ENCODE data around the gene HECTD2. TPM values are rescaled to one million over a fixed set of nuclear protein-coding genes. Genes with fewer than 3 reads are reported as not detected.

The HECTD2 gene
- total and polyA plus RNA-seq, 3 donors from 2014 or later: 9.0 to 22.3 (median 20.3) TPM

GRCh38 chr10:91550021-91550420 is 139.9 kb downstream of the HECTD2 start:
- Histone ChIP-seq H3K4me3 (no peak overlapping the region), H3K36me3 (ENCODE audit: low read depth, missing control alignments) (no peaks in the 10 kb centered on the region), H3K27me3 (no peaks in the 10 kb centered on the region), H3K9me3 (no peaks in the 10 kb centered on the region), H3K27ac (no peak overlapping the region), H3K4me1 (no peaks in the 10 kb centered on the region)
- 80 to 95% methylated on average over 4 of the region's 4 CpGs for WGBS, 2 donors
- DNase-seq: no peak
- TF ChIP-seq POLR2A (IDR thresholded peaks at IDR 0.05) (no peak), CTCF (IDR thresholded peaks at IDR 0.05) (no peak)
- intact Hi-C loops (cut with DNase I; ENCODE audit: low total_unique reads): loop anchor here (5.0 kb wide), 1 partner anchor 87 kb away; no protein-coding TSS in a partner anchor

GRCh38 chr10:91551856-91552255 is 141.7 kb downstream of the HECTD2 start:
- Histone ChIP-seq H3K4me1 (no peaks in the 10 kb centered on the region), H3K9me3 (no peaks in the 10 kb centered on the region), H3K4me3 (no peak overlapping the region), H3K36me3 (ENCODE audit: low read depth, missing control alignments) (no peaks in the 10 kb centered on the region), H3K27me3 (no peaks in the 10 kb centered on the region), H3K27ac (peak overlapping the region in 1 of 2 donors; percentile 33)
- 40 to 59% methylated on average over 8 of the region's 8 CpGs for WGBS, 2 donors
- intact Hi-C loops (cut with DNase I; ENCODE audit: low total_unique reads): loop anchor here (5.0 kb wide), 1 partner anchor 85 kb away; no protein-coding TSS in a partner anchor
- DNase-seq: peak; percentile 77
- TF ChIP-seq CTCF (IDR thresholded peaks at IDR 0.05): peak; percentile 24 to 66 (median 56)
- no peak for TF ChIP-seq POLR2A (IDR thresholded peaks at IDR 0.05)

GRCh38 chr10:91552274-91553095 is 142.3 kb downstream of the HECTD2 start:
- 49 to 51% methylated on average over 8 to 11 of the region's 11 CpGs for WGBS, 2 donors
- Histone ChIP-seq H3K36me3 (ENCODE audit: low read depth, missing control alignments) (no peaks in the 10 kb centered on the region), H3K4me3 (no peak overlapping the region), H3K9me3 (no peaks in the 10 kb centered on the region), H3K4me1 (no peaks in the 10 kb centered on the region), H3K27me3 (no peaks in the 10 kb centered on the region), H3K27ac (peak overlapping the region in 1 of 2 donors; percentile 33)
- intact Hi-C loops (cut with DNase I; ENCODE audit: low total_unique reads): loop anchor here (5.0 kb wide), 1 partner anchor 85 kb away; no protein-coding TSS in a partner anchor
- DNase-seq: peak; percentile 50
- TF ChIP-seq POLR2A (IDR thresholded peaks at IDR 0.05) (no peak), CTCF (IDR thresholded peaks at IDR 0.05) (peak in 2 of 3 experiments; percentile 34 to 36)

GRCh38 chr10:91555455-91555854 is 145.3 kb downstream of the HECTD2 start:
- H3K9me3 ChIP-seq: no peaks in the 10 kb centered on the region
- H3K4me1 ChIP-seq: no peaks in the 10 kb centered on the region
- no peak overlapping the region for H3K4me3 ChIP-seq
- TF ChIP-seq CTCF (IDR thresholded peaks at IDR 0.05) (no peak), POLR2A (IDR thresholded peaks at IDR 0.05) (no peak)
- no peaks in the 10 kb centered on the region for H3K27me3 ChIP-seq
- no peak for DNase-seq
- no peak overlapping the region for H3K27ac ChIP-seq
- no peaks in the 10 kb centered on the region for H3K36me3 ChIP-seq (ENCODE audit: low read depth, missing control alignments)
- intact Hi-C loops (cut with DNase I; ENCODE audit: low total_unique reads): no loop called here
